Loucy (cell line): ENCODE results near the gene MRPL16.

Experiments
- CTCF ChIP-seq: fragments of 200-600 bp; sonication (generic); conservative IDR thresholded peaks from 2 replicates; pipeline ENCODE4 v1.5.1; 2014; ENCODE audit warnings: mild to moderate bottlenecking, antibody characterized with exemption, low read length
- EZH2phosphoT487 ChIP-seq: fragments of 200-600 bp; IDR thresholded peaks from 2 replicates; pipeline ENCODE4 v1.6.1; 2018; ENCODE audit warnings: antibody characterized with exemption, mild to moderate bottlenecking, moderate library complexity, borderline replicate concordance

GRCh38 chr11:59767225-59767611 lies 43.4 kb downstream of the MRPL16 start:
- TF ChIP-seq EZH2phosphoT487 (peak; percentile 69), CTCF (no peak)
